Measurements from ENCODE around the gene ATP2A3. TPM values are rescaled to one million over a fixed set of nuclear protein-coding genes. Genes with fewer than 3 reads are reported as not detected.

ATP2A3 gene
- total and polyA plus RNA-seq, 11 donors = 3.3 to 21.8 (median 7.0) TPM

GRCh38 chr17:3913531-3914311, 50.5 kb downstream of the ATP2A3 start:
- Histone ChIP-seq H3K4me1 (peaks cover 3 to 52% (median 31%) of the 10 kb centered on the region in 12 donors), H3K27ac (peak overlapping the region in 3 of 12 donors; percentile 9 to 79 (median 41)), H3K9me3 (no peaks in the 10 kb centered on the region), H3K4me3 (peak overlapping the region in 2 of 12 donors; percentile 12 to 53), H3K36me3 (no peaks in the 10 kb centered on the region), H3K27me3 (no peaks in the 10 kb centered on the region)
- intact Hi-C loops (cut with DNase I) = loop anchor here in 9 of 10 donors (1.0 to 10.0 kb wide), 8 partner anchors 46 to 179 kb away; no protein-coding TSS in a partner anchor
- TF ChIP-seq POLR2A (IDR thresholded peaks at IDR 0.05) (no peak), CTCF (IDR thresholded peaks at IDR 0.05) (peak; percentile 92 to 99 (median 96))
- DNase-seq (peak; percentile 77 to 88 (median 83)), ATAC-seq (peak; percentile 56 to 79 (median 70))
- WGBS, 4 donors = 30 to 72% (median 30%) methylated on average over 6 to 17 of the region's 17 CpGs

- ATAC-seq (no peak), DNase-seq (no peak)
- Histone ChIP-seq H3K36me3 (no peaks in the 10 kb centered on the region), H3K27ac (no peak overlapping the region), H3K4me3 (no peak overlapping the region), H3K27me3 (no peaks in the 10 kb centered on the region), H3K4me1 (peaks cover 3 to 52% (median 27%) of the 10 kb centered on the region in 12 donors), H3K9me3 (no peaks in the 10 kb centered on the region)
- TF ChIP-seq CTCF (IDR thresholded peaks at IDR 0.05) = no peak
- TF ChIP-seq POLR2A (IDR thresholded peaks at IDR 0.05) = no peak
- 93 to 100% (median 97%) methylated on average over 2 of the region's 2 CpGs for WGBS, 4 donors
- intact Hi-C loops (cut with DNase I) = loop anchor here in 9 of 10 donors (5.0 to 10.0 kb wide), 7 partner anchors 46 to 178 kb away; no protein-coding TSS in a partner anchor
Measured at GRCh38 chr17:3912827-3913226, 51.4 kb downstream of the ATP2A3 start.

GRCh38 chr17:3911271-3912053, 52.8 kb downstream of the ATP2A3 start:
- H3K4me1 ChIP-seq = peaks cover 0 to 39% (median 15%) of the 10 kb centered on the region in 12 donors
- H3K27ac ChIP-seq = peak overlapping the region in 4 of 12 donors; percentile 21 to 55 (median 26)
- H3K9me3 ChIP-seq = no peaks in the 10 kb centered on the region
- TF ChIP-seq POLR2A (IDR thresholded peaks at IDR 0.05) = no peak
- no peak for TF ChIP-seq CTCF (IDR thresholded peaks at IDR 0.05)
- no peak overlapping the region for H3K4me3 ChIP-seq
- ATAC-seq = peak; percentile 17 to 84 (median 52)
- H3K36me3 ChIP-seq = no peaks in the 10 kb centered on the region
- WGBS, 4 donors = 52 to 66% (median 58%) methylated on average over 28 to 30 of the region's 30 CpGs
- H3K27me3 ChIP-seq = no peaks in the 10 kb centered on the region
- peak in 3 of 5 donors; percentile 52 to 73 (median 66) for DNase-seq
- intact Hi-C loops (cut with DNase I) = loop anchor here in 9 of 10 donors (5.0 to 10.0 kb wide), 7 partner anchors 44 to 177 kb away; no protein-coding TSS in a partner anchor

Data from heart left ventricle (tissue), 16 donors.